PFSK-1 (cell line): ENCODE data around the gene BOLL.

Experiments
- FOXP2 ChIP-seq: optimal IDR thresholded peaks from 2 replicates; pipeline ENCODE3; 2011; ENCODE audit warnings: borderline replicate concordance, control low read depth, inconsistent platforms; ENCODE audit not compliant: insufficient read depth; ENCODE audit errors: extremely low read length, extremely low read depth
- POLR2AphosphoS5 ChIP-seq: IDR thresholded peaks from 2 replicates; pipeline ENCODE4 v1.6.1; 2012; ENCODE audit warnings: low read depth, mild to moderate bottlenecking, control low read depth, low read length, moderate library complexity
- SIN3A ChIP-seq: IDR thresholded peaks from 2 replicates; pipeline ENCODE4 v1.6.1; 2012; ENCODE audit warnings: mild to moderate bottlenecking, low read length, moderate library complexity, borderline replicate concordance; ENCODE audit not compliant: insufficient read depth
- TAF1 ChIP-seq: IDR thresholded peaks from 2 replicates; pipeline ENCODE4 v1.6.1; 2012; ENCODE audit warnings: low read length, control low read depth, borderline replicate concordance; ENCODE audit not compliant: insufficient read depth
- TF ChIP-seq, protein P1 (sequence below), 2 experiments: IDR thresholded peaks; 2 replicates each; pipeline versions ENCODE4 v1.6.1 to v1.8.0; 2011 to 2012; ENCODE audit warnings: low read depth in 2 of 2, low read length in 2 of 2, control low read depth in 1 of 2, inconsistent platforms in 1 of 2, mild to moderate bottlenecking in 1 of 2, moderate library complexity in 1 of 2; ENCODE audit not compliant: insufficient read depth in 1 of 2

GRCh38 chr2:197759013-197759412 is 26.1 kb downstream of the BOLL start:
- TF ChIP-seq, protein P1, sequence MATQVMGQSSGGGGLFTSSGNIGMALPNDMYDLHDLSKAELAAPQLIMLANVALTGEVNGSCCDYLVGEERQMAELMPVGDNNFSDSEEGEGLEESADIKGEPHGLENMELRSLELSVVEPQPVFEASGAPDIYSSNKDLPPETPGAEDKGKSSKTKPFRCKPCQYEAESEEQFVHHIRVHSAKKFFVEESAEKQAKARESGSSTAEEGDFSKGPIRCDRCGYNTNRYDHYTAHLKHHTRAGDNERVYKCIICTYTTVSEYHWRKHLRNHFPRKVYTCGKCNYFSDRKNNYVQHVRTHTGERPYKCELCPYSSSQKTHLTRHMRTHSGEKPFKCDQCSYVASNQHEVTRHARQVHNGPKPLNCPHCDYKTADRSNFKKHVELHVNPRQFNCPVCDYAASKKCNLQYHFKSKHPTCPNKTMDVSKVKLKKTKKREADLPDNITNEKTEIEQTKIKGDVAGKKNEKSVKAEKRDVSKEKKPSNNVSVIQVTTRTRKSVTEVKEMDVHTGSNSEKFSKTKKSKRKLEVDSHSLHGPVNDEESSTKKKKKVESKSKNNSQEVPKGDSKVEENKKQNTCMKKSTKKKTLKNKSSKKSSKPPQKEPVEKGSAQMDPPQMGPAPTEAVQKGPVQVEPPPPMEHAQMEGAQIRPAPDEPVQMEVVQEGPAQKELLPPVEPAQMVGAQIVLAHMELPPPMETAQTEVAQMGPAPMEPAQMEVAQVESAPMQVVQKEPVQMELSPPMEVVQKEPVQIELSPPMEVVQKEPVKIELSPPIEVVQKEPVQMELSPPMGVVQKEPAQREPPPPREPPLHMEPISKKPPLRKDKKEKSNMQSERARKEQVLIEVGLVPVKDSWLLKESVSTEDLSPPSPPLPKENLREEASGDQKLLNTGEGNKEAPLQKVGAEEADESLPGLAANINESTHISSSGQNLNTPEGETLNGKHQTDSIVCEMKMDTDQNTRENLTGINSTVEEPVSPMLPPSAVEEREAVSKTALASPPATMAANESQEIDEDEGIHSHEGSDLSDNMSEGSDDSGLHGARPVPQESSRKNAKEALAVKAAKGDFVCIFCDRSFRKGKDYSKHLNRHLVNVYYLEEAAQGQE (IDR thresholded peaks at IDR 0.05; ENCODE audit: insufficient read depth in 1 of 2, low read depth in 2 of 2, low read length in 2 of 2), result no peak
- no peak for TF ChIP-seq SIN3A
- TF ChIP-seq POLR2AphosphoS5, result no peak
- no peak for TF ChIP-seq TAF1
- TF ChIP-seq FOXP2, result no peak
